Kasumi-1 (cell line): ENCODE data around the gene FAM209B.
A peak's percentile ranks its signal among the peaks of the same experiment; 100 is the strongest.
"Not testable (repeated sequence)": the region's sequence is repeated elsewhere in the genome, so short reads cannot be mapped to it uniquely, and the experiment has no call there.

Experiments used
- DNase-seq, 2 experiments: peaks; one replicate each; lab custom pipeline; 2025; lab: John Stamatoyannopoulos, UW

Gene FAM209B

GRCh38 chr20:56532946-56533345 lies at the start of gene FAM209B:
Gene FAM209B (plus strand): TSS chr20:56533246. CDS start chr20:56533342, 96 bp downstream.
- not testable (repeated sequence) for DNase-seq

GRCh38 chr20:56483970-56484369 lies 49.1 kb upstream of the FAM209B start:
- peak; percentile 91 to 93 for DNase-seq

GRCh38 chr20:56487216-56487615 lies 45.8 kb upstream of the FAM209B start:
- DNase-seq = peak; percentile 40 to 48

- no peak for DNase-seq
Observed at GRCh38 chr20:56488566-56488965, 44.5 kb upstream of the FAM209B start.

GRCh38 chr20:56501116-56501515 lies 31.9 kb upstream of the FAM209B start:
- no peak for DNase-seq

GRCh38 chr20:56503916-56504315 lies 29.1 kb upstream of the FAM209B start:
- no peak for DNase-seq

- DNase-seq = peak; percentile 2 to 35
Observed at GRCh38 chr20:56504373-56505005, 28.6 kb upstream of the FAM209B start.

- DNase-seq = peak; percentile 3 to 16
Observed at GRCh38 chr20:56506103-56506502, 26.9 kb upstream of the FAM209B start.

GRCh38 chr20:56511926-56512325 lies 21.1 kb upstream of the FAM209B start:
- DNase-seq = no peak

GRCh38 chr20:56513161-56514150 lies 19.6 kb upstream of the FAM209B start:
- no peak for DNase-seq

GRCh38 chr20:56516631-56517030 lies 16.4 kb upstream of the FAM209B start:
- no peak for DNase-seq

GRCh38 chr20:56517211-56517610 lies 15.8 kb upstream of the FAM209B start:
- no peak for DNase-seq

GRCh38 chr20:56517641-56518040 lies 15.4 kb upstream of the FAM209B start:
- DNase-seq = no peak

- no peak for DNase-seq
Observed at GRCh38 chr20:56518126-56518525, 14.9 kb upstream of the FAM209B start.

- DNase-seq = no peak
Observed at GRCh38 chr20:56518721-56519398, 14.2 kb upstream of the FAM209B start.

GRCh38 chr20:56519551-56519950 lies 13.5 kb upstream of the FAM209B start:
- DNase-seq = no peak

GRCh38 chr20:56520180-56520579 lies 12.9 kb upstream of the FAM209B start:
- DNase-seq = no peak

- DNase-seq = not testable (repeated sequence)
Observed at GRCh38 chr20:56520746-56521354, 12.2 kb upstream of the FAM209B start.

GRCh38 chr20:56522311-56522710 lies 10.7 kb upstream of the FAM209B start:
- DNase-seq = no peak

- not testable (repeated sequence) for DNase-seq
Observed at GRCh38 chr20:56524444-56524843, 8.6 kb upstream of the FAM209B start, which contains the start of gene FAM209A. Gene FAM209A (plus strand): TSS chr20:56524744. CDS start chr20:56524809, 65 bp downstream.

- no peak for DNase-seq
Observed at GRCh38 chr20:56527521-56527920, 5.5 kb upstream of the FAM209B start.

- no peak for DNase-seq
Observed at GRCh38 chr20:56537997-56538396, 5.0 kb downstream of the FAM209B start.
